Stimulated activated CD4-positive, alpha-beta T cell treated with anti-CD3 and anti-CD28 coated beads, Interleukin-2, amount 100 ng/mL, for 48 hours (primary cell): ENCODE results near the gene TMSB10.
"Not testable (repeated sequence)": the region's sequence is repeated elsewhere in the genome, so short reads cannot be mapped to it uniquely, and the experiment has no call there.

Experiments used
- DNase-seq, 2 donors: peaks; one replicate each; pipeline ENCODE4 v3.0.0-alpha.2; 2020

Gene TMSB10

GRCh38 chr2:84905181-84906107 is at the start of gene TMSB10:
TMSB10 (plus strand) TSS chr2:84905656.
- peak; percentile 83 to 92 for DNase-seq

GRCh38 chr2:84855731-84856130 is 49.7 kb upstream of the TMSB10 start:
- DNase-seq: no peak

DNA sequence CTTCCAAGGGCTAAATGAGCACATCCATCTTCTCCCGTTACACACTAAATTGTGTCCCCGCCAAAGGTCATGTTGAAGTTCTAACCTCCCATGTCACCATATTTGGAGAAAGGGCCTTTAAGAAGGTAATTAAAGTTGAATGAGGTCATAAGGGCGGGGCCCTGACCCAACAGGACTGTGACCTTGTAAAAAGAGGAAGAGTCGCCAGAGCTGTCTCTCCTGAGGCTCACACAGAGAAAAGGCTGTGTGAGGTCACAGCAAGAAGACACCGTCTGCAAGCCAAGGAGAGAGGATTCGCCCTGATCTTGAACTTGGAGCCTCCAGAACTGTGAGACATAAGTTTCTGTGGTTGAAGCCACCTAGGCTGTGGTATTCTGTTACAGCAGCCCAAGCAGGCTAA is 48.7 kb upstream of the TMSB10 start:
- DNase-seq: no peak

GRCh38 chr2:84857566-84857965 is 47.9 kb upstream of the TMSB10 start:
- DNase-seq: no peak

- DNase-seq: no peak
Measured at GRCh38 chr2:84858123-84858522, 47.3 kb upstream of the TMSB10 start.

GRCh38 chr2:84858937-84859336 is 46.5 kb upstream of the TMSB10 start:
- DNase-seq: no peak

GRCh38 chr2:84861539-84861938 is 43.9 kb upstream of the TMSB10 start:
- no peak for DNase-seq

DNA sequence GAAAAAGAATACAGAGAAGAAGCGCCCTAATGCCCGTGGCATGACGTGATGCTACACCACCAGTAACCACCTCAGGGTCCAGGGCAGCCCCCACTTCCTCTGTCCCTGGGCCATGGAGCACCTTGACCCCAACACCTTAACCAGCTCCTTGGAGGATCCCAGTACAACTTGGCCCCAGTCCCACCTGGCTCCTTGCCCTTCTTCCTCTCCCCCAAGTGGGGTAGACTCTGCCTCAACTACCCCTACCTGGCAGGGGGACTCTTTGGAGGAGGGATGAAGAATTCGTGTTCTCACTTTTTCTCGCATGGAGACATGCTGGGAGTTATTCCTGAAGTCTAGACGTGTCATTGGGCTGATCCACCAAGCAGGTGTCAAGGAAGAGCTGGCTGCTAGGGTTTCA is 43.5 kb upstream of the TMSB10 start:
- DNase-seq: no peak

GRCh38 chr2:84865181-84865783 is 40.2 kb upstream of the TMSB10 start:
- DNase-seq: no peak

DNA sequence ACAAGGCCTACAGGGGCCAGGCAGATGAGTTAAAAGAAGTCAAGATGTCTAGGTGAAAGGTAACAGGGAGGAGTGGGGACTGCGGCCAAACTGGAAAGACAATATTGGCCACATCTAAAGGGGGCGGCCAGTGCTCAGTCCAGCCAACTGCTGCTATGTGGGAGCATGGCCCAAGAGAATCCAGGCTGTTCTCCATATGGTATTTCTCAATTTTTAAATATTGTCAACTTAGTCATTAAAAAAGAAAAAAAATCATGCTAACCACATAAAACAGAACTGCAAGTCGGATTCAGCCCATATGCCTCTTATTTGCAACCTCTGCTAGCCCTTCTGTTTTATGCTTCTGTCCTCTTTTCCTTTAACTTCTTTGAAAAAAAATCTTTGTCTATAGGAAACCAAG is 39.3 kb upstream of the TMSB10 start:
- DNase-seq: no peak

GRCh38 chr2:84868327-84868726 is 37.1 kb upstream of the TMSB10 start:
- not testable (repeated sequence) for DNase-seq

GRCh38 chr2:84870306-84870705 is 35.1 kb upstream of the TMSB10 start:
- DNase-seq: no peak

DNA sequence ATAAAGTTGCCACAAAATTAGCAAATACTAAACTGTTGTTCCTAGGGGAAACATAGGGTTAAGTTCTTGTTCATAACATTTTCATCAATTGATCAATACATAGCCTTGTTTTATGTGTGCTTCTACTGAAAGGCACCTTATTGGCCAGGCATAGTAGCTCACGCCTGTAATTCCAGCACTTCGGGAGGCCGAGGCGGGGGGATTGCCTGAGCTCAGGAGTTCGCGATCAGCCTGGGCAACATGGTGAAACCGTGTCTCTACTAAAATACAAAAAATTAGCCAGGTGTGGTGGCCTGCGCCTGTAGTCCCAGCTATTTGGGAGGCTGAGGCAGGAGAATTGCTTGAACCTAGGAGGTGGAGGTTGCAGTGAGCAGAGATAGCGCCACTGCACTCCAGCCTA is 32.8 kb upstream of the TMSB10 start:
- DNase-seq: not testable (repeated sequence)

GRCh38 chr2:84873350-84873749 is 32.1 kb upstream of the TMSB10 start:
- DNase-seq: no peak

DNA sequence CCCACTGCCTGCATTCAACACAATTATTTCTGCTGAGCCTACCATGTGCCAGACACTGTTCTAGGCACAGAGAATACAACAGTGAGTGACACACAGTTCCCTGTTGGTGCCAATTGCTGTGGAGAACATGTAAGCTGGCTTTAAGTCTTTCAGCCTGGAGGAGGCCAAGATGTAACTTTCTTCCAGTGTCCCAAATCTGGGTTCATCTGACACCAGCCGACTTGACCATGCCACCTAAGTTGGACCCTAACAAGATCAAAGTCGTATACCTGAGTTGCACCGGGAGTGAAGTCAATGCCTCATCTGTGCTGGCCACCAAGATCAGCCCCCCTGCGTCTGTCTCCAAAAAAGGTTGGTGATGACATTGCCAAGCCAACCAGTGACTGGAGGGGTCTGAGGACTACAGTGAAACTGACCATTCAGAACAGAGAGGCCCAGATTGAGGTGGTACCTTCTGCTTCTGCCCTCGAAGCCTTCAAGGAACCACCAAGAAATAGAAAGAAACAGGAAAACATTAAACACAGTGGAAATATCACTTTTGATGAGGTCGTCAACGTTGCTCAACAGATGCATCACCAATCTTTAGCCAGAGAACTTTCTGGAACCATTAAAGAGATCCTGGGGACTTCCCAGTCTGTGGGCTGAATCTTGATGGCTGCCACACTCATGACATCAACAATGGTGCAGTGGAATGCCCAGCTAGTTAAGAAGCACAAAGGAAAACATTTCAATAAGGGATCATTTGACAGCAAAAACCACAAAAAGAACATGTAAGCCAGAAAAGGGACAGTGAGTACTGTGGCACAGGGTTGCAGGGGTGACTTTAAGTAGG is 30.9 kb upstream of the TMSB10 start:
- no peak for DNase-seq

GRCh38 chr2:84875213-84875560 is 30.3 kb upstream of the TMSB10 start:
- no peak for DNase-seq

GRCh38 chr2:84875619-84876018 is 29.8 kb upstream of the TMSB10 start:
- DNase-seq: not testable (repeated sequence)

DNA sequence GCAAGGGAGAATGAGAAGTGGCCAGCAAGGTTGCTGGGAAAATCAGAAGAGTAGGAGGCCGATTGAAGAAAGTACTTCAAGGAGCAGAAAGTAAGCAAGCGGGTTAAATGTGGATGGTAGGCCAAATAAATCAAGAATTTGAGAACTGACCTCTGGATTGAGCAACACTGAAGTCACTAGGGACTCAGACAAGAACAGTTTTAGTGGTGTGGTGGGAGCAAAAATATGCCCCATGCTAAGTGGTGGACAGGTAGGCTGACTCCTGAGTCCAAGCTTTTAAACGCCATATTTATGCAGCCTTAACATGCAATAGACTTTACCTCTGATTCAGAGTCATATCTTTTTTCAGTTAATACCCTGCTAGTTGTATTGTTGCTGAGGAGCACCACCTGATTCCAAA is 29.1 kb upstream of the TMSB10 start:
- DNase-seq: no peak

GRCh38 chr2:84878459-84878858 is 27.0 kb upstream of the TMSB10 start:
- DNase-seq: no peak

GRCh38 chr2:84878896-84879583 is 26.4 kb upstream of the TMSB10 start:
- DNase-seq: no peak

GRCh38 chr2:84879584-84880394 is 25.7 kb upstream of the TMSB10 start:
- DNase-seq: no peak

GRCh38 chr2:84880395-84880644 is 25.1 kb upstream of the TMSB10 start:
- no peak for DNase-seq
